C4-2B (cell line): Measurements from ENCODE around the gene KIFBP.

ENCODE experiments used
- CTCF ChIP-seq: fragments of 450-650 bp; conservative IDR thresholded peaks from 2 replicates; pipeline ENCODE4 v1.5.1; 2017; ENCODE audit warnings: mild to moderate bottlenecking
- ZFX ChIP-seq: fragments of 450-650 bp; IDR thresholded peaks from 2 replicates; pipeline ENCODE4 v1.6.1; 2017

- TF ChIP-seq CTCF: peak; percentile 62
- TF ChIP-seq ZFX: no peak
These were observed 16.2 kb downstream of the KIFBP start for GRCh38 chr10:69004821-69005220.
